GM12878 (cell line): ENCODE measurements around the gene CD72. TPM values are rescaled to one million over a fixed set of nuclear protein-coding genes. Genes with fewer than 3 reads are reported as not detected.

Source experiments
- ATAC-seq: fragments of 200-7000 bp; cut with Tn5 transposase; 3 replicates; pipeline ENCODE4 v1.9.1; 2020; ENCODE audit warnings: mild to moderate bottlenecking, moderate library complexity
- BruUV-seq: library from RNA; stranded (reverse); fragments of 400-500 nt; replicated peaks from 2 replicates; lab custom pipeline; 2021; lab: Mats Ljungman, UMichigan
- CTCF ChIA-PET: fragments of 300-600 bp; sonication (Branson Sonifier 250); formaldehyde crosslinking; extraction: SDS; loops from one replicate; lab custom pipeline; 2021; ENCODE audit warnings: inconsistent platforms; lab: Yijun Ruan, JAX
- POLR2A ChIA-PET: fragments of 350-600 bp; formaldehyde crosslinking; extraction: SDS; loops from one replicate; lab custom pipeline; 2021; ENCODE audit warnings: inconsistent platforms; lab: Charles Lee
- RAD21 ChIA-PET: fragments of 300-600 bp; sonication (Branson Sonifier 250); formaldehyde crosslinking; loops from one replicate; lab custom pipeline; 2023; ENCODE audit warnings: antibody characterized with exemption; ENCODE audit not compliant: unreplicated experiment; lab: Charles Lee
- SMC1A ChIA-PET: fragments of 300-600 bp; sonication (Branson Sonifier 250); formaldehyde crosslinking; loops from one replicate; lab custom pipeline; 2023; ENCODE audit not compliant: unreplicated experiment, uncharacterized antibody; lab: Charles Lee
- DNase-seq: peaks from one replicate; pipeline ENCODE4 v3.0.0-alpha.2; 2011; ENCODE audit warnings: low read depth, low spot score
- FAIRE-seq: peaks from 3 replicates; lab custom pipeline; 2011; peaks lifted over from hg19 to GRCh38; lab: Jason Lieb, UNC
- H2AFZ ChIP-seq: 2 replicates; pipeline ENCODE4 v1.6.0; 2011; ENCODE audit warnings: low read depth, low read length, control low read depth; ENCODE audit not compliant: control insufficient read depth
- H3K27ac ChIP-seq: 2 replicates; pipeline ENCODE4 v1.5.1; 2011; ENCODE audit warnings: control low read depth; ENCODE audit not compliant: control insufficient read depth, insufficient read depth
- H3K27me3 ChIP-seq, 2 experiments: replicated peaks in 1 of 2; 2 replicates each; pipeline versions ENCODE4 v1.6.0 to v1.6.1; 2011; ENCODE audit warnings: low read length in 1 of 2; ENCODE audit not compliant: control insufficient read depth in 2 of 2, insufficient read depth in 2 of 2
- H3K36me3 ChIP-seq, 2 experiments: 2 replicates each; pipeline ENCODE4 v1.5.1; 2011; ENCODE audit warnings: low read length in 1 of 2; ENCODE audit not compliant: control insufficient read depth in 2 of 2, insufficient read depth in 2 of 2
- H3K4me1 ChIP-seq: 2 replicates; pipeline ENCODE4 v1.6.1; 2011; ENCODE audit warnings: mild to moderate bottlenecking, low read length, moderate library complexity, mixed read lengths; ENCODE audit not compliant: control insufficient read depth, insufficient read depth
- H3K4me2 ChIP-seq: 2 replicates; pipeline ENCODE4 v1.6.0; 2011; ENCODE audit warnings: control low read depth; ENCODE audit not compliant: control insufficient read depth, insufficient read depth
- H3K4me3 ChIP-seq: fragments of 200-600 bp; sonication (generic); 2 replicates; pipeline ENCODE4 v1.5.1; 2016
- H3K79me2 ChIP-seq: 2 replicates; pipeline ENCODE4 v1.6.0; 2011; ENCODE audit warnings: low read length; ENCODE audit not compliant: control insufficient read depth, insufficient read depth
- H3K9ac ChIP-seq: 2 replicates; pipeline ENCODE4 v1.8.0; 2011; ENCODE audit warnings: low read length, control low read depth, mixed read lengths; ENCODE audit not compliant: control insufficient read depth, insufficient read depth
- H3K9me3 ChIP-seq: replicated peaks from 3 replicates; pipeline ENCODE4 v1.5.1; 2011; ENCODE audit warnings: mild to moderate bottlenecking, low read length; ENCODE audit not compliant: control insufficient read depth, insufficient read depth
- H4K20me1 ChIP-seq: 2 replicates; pipeline ENCODE4 v1.6.0; 2011; ENCODE audit not compliant: control insufficient read depth, insufficient read depth
- CBFB ChIP-seq: IDR thresholded peaks from 2 replicates; pipeline ENCODE4 v1.6.1; 2016; ENCODE audit warnings: antibody characterized with exemption, low read depth
- EED ChIP-seq: sonication (generic); IDR thresholded peaks from 2 replicates; pipeline ENCODE4 v1.6.1; 2016; ENCODE audit warnings: antibody characterized with exemption, low read depth
- EP300 ChIP-seq, 2 experiments: fragments of 150-350 bp in 1 of 2; IDR thresholded peaks; 2 replicates each; pipeline ENCODE4 v1.6.1; 2011 to 2012; ENCODE audit warnings: low read depth in 2 of 2, low read length in 2 of 2, borderline replicate concordance in 1 of 2, improper control_type of control experiment in 1 of 2, inconsistent platforms in 1 of 2; ENCODE audit not compliant: control insufficient read depth in 1 of 2
- PML ChIP-seq: IDR thresholded peaks from 2 replicates; pipeline ENCODE4 v1.6.1; 2012; ENCODE audit warnings: low read length, inconsistent platforms
- SMAD1 ChIP-seq: fragments of 450-650 bp; IDR thresholded peaks from 2 replicates; pipeline ENCODE4 v1.6.1; 2018; ENCODE audit warnings: mild to moderate bottlenecking, low read depth; ENCODE audit not compliant: partially characterized antibody
- SPI1 ChIP-seq: IDR thresholded peaks from 2 replicates; pipeline ENCODE4 v1.6.1; 2011; ENCODE audit warnings: low read depth, mild to moderate bottlenecking, low read length, moderate library complexity, borderline replicate concordance; ENCODE audit not compliant: insufficient read depth
- YY1 ChIP-seq: IDR thresholded peaks from 2 replicates; pipeline ENCODE4 v1.6.1; 2011; ENCODE audit warnings: low read depth, mild to moderate bottlenecking, low read length
- WGBS: methylation state at CpG from one replicate; pipeline ENCODE4 v1.1.6; 2016; ENCODE audit warnings: low lambda C conversion rate; ENCODE audit not compliant: insufficient replicate concordance, insufficient coverage; ENCODE audit errors: missing lambda C conversion rate; 5-methylcytosine and 5-hydroxymethylcytosine counted together
- in situ Hi-C: fragments of 300-500 bp; cut with MboI; formaldehyde crosslinking; loops from 9 replicates; pipeline ENCODE4 v1.14.3; 2018; ENCODE audit warnings: mixed read lengths
- intact Hi-C: fragments of 100-400 bp; cut with micrococcal nuclease; formaldehyde crosslinking; loops from one replicate; pipeline ENCODE4 v1.14.2; 2022; ENCODE audit not compliant: unreplicated experiment
- polyA plus RNA-seq, 11 experiments: library from polyadenylated mRNA; depleted of rRNA in 4 of 11; unstranded in 6 of 11; stranded (reverse) in 5 of 11; fragments of >200 nt; fragmentation: Nextera tagmentation in 4 of 11; fragmentation: Illumina TruSeq in 1 of 11; extraction: Ambion mirVana in 4 of 11; extraction: Trizol in 1 of 11; gene quantifications; 1 replicate in 1 of 11; 2 replicates in 10 of 11; pipeline versions ENCODE4 v1.2.1 to v1.2.3, GENCODE V29; 2011 to 2016; ENCODE audit warnings: inconsistent platforms in 2 of 11, missing spikeins in 2 of 11, low read depth in 1 of 11
- total RNA-seq, 4 experiments: library from RNA; depleted of rRNA in 3 of 4; stranded (reverse); fragments of >200 nt in 3 of 4; fragmentation: Illumina TruSeq in 1 of 4; extraction: Trizol in 1 of 4; gene quantifications; 2 replicates each; pipeline versions ENCODE4 v1.2.1 to v1.2.3, GENCODE V29; 2013 to 2021
- TF ChIP-seq, protein P1 (sequence below): fragments of 450-650 bp; IDR thresholded peaks from 2 replicates; pipeline ENCODE4 v1.6.1; 2016; ENCODE audit warnings: mild to moderate bottlenecking
- TF ChIP-seq, protein P2 (sequence below): fragments of 450-650 bp; formaldehyde crosslinking; IDR thresholded peaks from 2 replicates; pipeline ENCODE4 v1.4.0; 2022; ENCODE audit warnings: mild to moderate bottlenecking, moderate library complexity
- TF ChIP-seq, protein P3 (sequence below): fragments of 450-650 bp; IDR thresholded peaks from 2 replicates; pipeline ENCODE4 v1.6.1; 2018; ENCODE audit warnings: borderline replicate concordance, mild to moderate bottlenecking; ENCODE audit not compliant: partially characterized antibody

The CD72 gene
- total and polyA plus RNA-seq, 10 of the 15 experiments (the other 5 are each of a cell fraction or from before 2014, with no cell fraction given): 2.1 to 14.2 (median 4.4) TPM

DNA sequence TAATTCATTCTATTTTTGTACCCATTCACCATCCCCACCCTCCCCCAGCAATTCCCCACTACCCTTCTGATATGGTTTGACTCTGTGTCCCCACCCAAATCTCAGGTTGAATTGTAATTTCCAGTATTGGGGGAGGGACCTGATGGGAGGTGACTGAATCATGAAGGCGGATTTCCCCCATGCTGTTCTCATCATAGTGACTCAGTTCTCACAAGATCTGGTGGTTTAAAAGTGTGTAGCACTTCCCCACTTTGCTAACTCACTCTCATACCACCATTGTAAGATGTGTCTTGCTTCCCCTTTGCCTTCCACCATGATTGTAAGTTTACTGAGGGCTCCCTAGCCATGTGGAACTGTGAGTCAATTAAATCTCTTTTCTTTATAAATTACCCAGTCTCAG is 39.1 kb downstream of the CD72 start:
- H3K27ac ChIP-seq: no peak overlapping the region
- TF ChIP-seq SPI1 (peak; percentile 57; the same call in 1 of the 2 replicates), YY1 (no peak)
- no peak overlapping the region for H3K4me2 ChIP-seq
- no peaks in the 10 kb centered on the region for H3K36me3 ChIP-seq
- WGBS: 0% methylated on average over 1 of the region's 1 CpG
- in situ Hi-C loops (no loop called here), intact Hi-C loops (no loop called here)
- peak; percentile 35 for DNase-seq
- H4K20me1 ChIP-seq: no peaks in the 10 kb centered on the region
- ChIA-PET CTCF (interaction anchor here (0.7 kb wide), 1 partner anchor 462 kb away, joined by 3 read pairs; no protein-coding TSS in a partner anchor), POLR2A (no interaction called here), SMC1A (no interaction called here), RAD21 (no interaction called here)
- H3K4me1 ChIP-seq: no peaks in the 10 kb centered on the region
- no TSS peak for BruUV-seq
- no peak for FAIRE-seq
- no peak overlapping the region for H3K4me3 ChIP-seq
- H3K9ac ChIP-seq: no peak overlapping the region
- peaks cover 13% of the 10 kb centered on the region; the same call in 2 of the 3 replicates for H3K9me3 ChIP-seq
- ATAC-seq: peak; percentile 74
- no peaks in the 10 kb centered on the region for H3K27me3 ChIP-seq
- H3K79me2 ChIP-seq: no peaks in the 10 kb centered on the region
- no peak overlapping the region for H2AFZ ChIP-seq

DNA sequence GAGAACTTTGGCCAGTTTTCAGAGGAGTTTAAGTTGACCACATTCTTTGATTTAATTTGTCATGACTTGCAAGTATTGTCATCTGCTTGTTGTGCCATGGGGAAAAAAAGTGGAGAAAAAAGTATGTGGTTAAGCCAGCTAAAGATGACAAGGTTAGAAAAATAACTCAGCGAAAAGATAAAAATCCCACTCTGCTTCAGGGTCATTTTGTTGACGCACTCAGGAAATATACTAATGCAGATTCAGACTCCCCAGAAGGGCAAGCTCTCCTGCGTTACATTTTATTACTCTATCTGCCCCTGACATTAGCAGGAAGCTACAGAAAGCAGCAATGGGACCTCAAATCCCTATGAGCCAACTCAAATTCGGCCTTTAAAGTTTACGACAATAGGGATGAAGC is 40.7 kb downstream of the CD72 start:
- RAD21 ChIA-PET: no interaction called here
- Histone ChIP-seq H3K9me3 (peaks cover 13% of the 10 kb centered on the region; the same call in 2 of the 3 replicates), H3K36me3 (no peaks in the 10 kb centered on the region), H3K27ac (no peak overlapping the region), H3K79me2 (no peaks in the 10 kb centered on the region), H4K20me1 (no peaks in the 10 kb centered on the region), H3K4me2 (no peak overlapping the region), H2AFZ (no peak overlapping the region), H3K27me3 (no peaks in the 10 kb centered on the region), H3K9ac (no peak overlapping the region), H3K4me1 (no peaks in the 10 kb centered on the region), H3K4me3 (no peak overlapping the region)
- in situ Hi-C loops: no loop called here
- FAIRE-seq (no peak), DNase-seq (no peak), ATAC-seq (no peak)
- intact Hi-C loops: no loop called here
- no TSS peak for BruUV-seq
- SMC1A ChIA-PET: no interaction called here
- CTCF ChIA-PET: no interaction called here
- POLR2A ChIA-PET: interaction anchor here (0.6 kb wide), 1 partner anchor 47 kb away, joined by 3 read pairs; no protein-coding TSS in a partner anchor
- WGBS: 70% methylated on average over 4 of the region's 5 CpGs
- no peak for TF ChIP-seq SMAD1
- TF ChIP-seq, protein P1, sequence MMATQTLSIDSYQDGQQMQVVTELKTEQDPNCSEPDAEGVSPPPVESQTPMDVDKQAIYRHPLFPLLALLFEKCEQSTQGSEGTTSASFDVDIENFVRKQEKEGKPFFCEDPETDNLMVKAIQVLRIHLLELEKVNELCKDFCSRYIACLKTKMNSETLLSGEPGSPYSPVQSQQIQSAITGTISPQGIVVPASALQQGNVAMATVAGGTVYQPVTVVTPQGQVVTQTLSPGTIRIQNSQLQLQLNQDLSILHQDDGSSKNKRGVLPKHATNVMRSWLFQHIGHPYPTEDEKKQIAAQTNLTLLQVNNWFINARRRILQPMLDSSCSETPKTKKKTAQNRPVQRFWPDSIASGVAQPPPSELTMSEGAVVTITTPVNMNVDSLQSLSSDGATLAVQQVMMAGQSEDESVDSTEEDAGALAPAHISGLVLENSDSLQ: no peak
- TF ChIP-seq, protein P2, sequence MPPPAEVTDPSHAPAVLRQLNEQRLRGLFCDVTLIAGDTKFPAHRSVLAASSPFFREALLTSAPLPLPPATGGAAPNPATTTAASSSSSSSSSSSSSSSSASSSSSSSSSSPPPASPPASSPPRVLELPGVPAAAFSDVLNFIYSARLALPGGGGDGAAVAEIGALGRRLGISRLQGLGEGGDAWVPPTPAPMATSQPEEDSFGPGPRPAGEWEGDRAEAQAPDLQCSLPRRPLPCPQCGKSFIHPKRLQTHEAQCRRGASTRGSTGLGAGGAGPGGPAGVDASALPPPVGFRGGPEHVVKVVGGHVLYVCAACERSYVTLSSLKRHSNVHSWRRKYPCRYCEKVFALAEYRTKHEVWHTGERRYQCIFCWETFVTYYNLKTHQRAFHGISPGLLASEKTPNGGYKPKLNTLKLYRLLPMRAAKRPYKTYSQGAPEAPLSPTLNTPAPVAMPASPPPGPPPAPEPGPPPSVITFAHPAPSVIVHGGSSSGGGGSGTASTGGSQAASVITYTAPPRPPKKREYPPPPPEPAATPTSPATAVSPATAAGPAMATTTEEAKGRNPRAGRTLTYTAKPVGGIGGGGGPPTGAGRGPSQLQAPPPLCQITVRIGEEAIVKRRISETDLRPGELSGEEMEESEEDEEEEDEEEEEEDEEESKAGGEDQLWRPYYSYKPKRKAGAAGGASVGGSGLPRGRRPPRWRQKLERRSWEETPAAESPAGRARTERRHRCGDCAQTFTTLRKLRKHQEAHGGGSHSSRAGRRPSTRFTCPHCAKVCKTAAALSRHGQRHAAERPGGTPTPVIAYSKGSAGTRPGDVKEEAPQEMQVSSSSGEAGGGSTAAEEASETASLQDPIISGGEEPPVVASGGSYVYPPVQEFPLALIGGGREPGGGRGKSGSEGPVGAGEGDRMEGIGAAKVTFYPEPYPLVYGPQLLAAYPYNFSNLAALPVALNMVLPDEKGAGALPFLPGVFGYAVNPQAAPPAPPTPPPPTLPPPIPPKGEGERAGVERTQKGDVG: no peak
- no peak for TF ChIP-seq CBFB
- TF ChIP-seq EED: no peak
- TF ChIP-seq EP300 (IDR thresholded peaks at IDR 0.05; ENCODE audit: borderline replicate concordance in 1 of 2, control insufficient read depth in 1 of 2, low read depth in 2 of 2, low read length in 2 of 2): no peak
- TF ChIP-seq, protein P3, sequence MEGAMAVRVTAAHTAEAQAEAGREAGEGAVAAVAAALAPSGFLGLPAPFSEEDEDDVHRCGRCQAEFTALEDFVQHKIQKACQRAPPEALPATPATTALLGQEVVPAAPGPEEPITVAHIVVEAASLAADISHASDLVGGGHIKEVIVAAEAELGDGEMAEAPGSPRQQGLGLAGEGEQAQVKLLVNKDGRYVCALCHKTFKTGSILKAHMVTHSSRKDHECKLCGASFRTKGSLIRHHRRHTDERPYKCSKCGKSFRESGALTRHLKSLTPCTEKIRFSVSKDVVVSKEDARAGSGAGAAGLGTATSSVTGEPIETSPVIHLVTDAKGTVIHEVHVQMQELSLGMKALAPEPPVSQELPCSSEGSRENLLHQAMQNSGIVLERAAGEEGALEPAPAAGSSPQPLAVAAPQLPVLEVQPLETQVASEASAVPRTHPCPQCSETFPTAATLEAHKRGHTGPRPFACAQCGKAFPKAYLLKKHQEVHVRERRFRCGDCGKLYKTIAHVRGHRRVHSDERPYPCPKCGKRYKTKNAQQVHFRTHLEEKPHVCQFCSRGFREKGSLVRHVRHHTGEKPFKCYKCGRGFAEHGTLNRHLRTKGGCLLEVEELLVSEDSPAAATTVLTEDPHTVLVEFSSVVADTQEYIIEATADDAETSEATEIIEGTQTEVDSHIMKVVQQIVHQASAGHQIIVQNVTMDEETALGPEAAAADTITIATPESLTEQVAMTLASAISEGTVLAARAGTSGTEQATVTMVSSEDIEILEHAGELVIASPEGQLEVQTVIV: no peak
- no peak for TF ChIP-seq PML
